Stimulated activated CD8-positive, alpha-beta memory T cell treated with anti-CD3 and anti-CD28 coated beads, Interleukin-7, amount 100 ng/mL, for 48 hours (primary cell): Measurements from ENCODE around the gene FAM53A.

Experiments used
- DNase-seq, 2 donors: peaks; one replicate each; pipeline ENCODE4 v3.0.0-alpha.2; 2020; ENCODE audit warnings: low read depth in 1 of 2; ENCODE audit errors: extremely low read depth in 1 of 2

The FAM53A gene

DNA sequence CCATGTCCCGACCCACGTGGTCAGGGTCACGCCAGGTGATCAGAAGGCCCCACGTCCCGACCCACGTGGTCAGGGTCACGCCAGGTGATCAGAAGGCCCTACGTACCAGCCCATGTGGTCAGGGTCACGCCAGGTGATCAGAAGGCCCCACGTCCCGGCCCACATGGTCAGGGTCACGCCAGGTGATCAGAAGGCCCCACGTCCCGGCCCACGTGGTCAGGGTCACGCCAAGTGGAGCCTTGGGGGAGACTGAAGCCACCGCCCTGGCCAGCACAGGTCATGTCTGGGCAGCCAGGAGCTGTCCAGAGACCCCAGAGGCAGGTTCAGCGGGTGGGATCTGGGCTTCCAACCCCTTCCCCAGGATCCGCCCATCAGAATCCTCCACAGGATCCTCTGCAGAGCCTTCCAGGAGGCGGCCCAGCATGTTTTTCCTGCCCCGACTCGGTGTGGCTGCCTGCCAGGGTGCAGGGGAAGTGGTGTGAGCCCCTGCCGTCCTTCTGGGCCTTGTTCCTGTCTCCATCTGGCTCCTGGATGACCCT is 58.4 kb downstream of the FAM53A start:
- no peak for DNase-seq

DNA sequence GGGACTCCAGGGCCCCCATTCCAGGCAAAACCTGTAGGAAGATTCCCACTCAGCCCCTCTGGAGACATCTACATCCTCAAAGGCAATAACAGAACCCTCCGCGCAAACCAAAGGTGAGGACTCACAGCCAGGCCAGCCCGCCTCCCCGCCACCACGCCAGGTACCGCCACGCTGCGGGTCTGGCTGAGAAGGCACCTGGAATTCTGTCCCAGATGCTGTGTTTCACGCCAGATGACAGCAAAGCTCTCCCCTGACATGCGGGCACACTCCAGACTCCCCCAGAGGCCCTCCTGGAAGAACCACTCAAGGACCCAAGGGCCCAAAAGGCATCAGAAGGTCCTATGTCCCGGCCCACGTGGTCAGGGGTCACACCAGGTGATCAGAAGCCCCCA is 59.6 kb downstream of the FAM53A start:
- DNase-seq, result no peak

DNA sequence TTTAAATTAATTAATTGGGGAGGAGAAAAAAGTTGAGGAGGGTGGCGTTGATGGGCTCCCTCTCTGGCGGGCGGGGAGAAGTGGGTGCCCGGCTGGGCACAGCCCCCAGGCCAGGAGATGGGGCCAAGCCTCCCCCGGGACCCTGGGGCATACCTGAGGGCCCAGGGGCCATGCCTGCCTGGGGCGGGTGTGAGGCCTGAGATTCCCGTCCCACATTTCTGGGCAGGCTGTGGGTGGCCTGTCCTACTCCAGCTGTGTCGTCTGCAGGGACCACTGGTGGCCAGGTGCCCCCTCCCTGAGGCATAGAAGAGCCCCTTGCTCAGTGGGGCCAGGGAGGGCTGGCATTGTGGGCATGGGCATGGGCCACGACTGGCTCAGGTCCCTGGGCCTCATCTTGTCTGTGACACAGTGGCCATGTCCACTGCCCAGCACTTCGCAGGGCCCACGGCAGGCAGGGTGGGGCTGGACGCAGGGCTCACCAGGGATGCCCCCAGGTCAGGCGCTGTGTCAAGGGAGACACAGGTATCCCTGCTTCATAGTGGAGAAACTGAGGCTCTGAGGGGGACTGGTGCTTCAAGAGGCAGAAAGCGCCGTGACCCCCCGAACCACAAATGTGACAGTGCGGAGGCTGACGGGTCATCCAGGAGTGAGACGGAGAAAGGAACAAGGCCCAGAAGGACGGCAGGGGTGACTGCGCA is 60.1 kb downstream of the FAM53A start:
- DNase-seq, result no peak

DNA sequence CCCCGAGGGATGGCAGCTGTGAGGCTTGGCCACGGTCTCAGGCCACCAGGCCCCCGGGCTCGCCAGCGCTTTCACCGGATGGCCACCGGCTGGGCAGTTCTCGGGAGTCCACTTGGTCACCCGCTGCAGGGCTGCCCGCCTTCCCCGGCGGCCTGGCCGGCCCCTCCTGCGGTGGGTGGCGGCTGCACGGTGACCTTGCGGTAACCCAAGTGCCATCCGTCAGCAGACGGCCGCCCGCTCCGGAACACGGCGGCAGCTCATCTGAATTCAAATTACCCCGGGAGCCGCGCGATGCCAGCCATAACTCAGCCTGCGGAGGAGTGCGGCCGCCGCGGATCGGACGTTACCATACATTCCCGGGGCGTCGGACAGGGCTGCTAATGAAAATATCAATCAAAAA is 60.7 kb downstream of the FAM53A start:
- DNase-seq, result no peak

DNA sequence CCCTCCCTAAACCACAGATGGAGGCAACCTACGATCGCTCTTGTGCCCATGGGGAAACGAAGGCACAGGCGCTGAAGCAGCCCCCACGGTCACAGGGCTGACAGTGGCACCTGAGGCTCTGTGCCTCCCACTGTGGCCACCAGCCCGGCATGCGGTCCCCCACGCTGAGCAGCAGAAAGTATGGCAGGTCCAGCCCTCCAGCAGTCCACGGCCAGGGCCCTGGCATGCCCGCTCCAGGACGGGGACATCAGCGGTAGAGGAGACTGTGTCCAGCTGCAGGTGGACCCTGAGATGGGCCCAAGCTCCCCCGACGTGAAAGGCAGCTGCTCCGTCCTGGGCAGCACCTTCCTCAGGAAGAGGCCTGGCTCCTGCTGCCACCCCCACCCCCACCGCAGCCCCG is 61.2 kb downstream of the FAM53A start:
- no peak for DNase-seq

DNA sequence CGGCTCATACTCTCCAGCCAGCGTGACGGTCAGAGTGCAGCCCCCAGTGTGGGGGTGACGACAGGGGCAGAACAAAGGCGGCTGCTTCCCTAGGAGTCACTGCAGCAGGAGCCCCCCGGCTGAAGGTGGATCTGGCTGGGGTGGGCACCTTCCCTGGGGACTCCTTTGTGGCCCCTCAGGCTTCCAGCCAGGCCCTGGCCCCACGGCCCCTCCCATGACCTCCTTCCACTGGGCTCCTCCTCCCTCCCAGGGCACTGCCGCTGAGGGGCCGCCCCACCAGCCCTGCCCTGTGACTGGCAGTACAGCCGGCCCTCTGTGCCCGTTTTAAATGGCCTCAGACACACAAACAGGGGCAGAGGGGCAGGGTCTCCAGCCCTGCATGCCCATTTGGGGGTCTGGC is 61.9 kb downstream of the FAM53A start:
- DNase-seq, result no peak

DNA sequence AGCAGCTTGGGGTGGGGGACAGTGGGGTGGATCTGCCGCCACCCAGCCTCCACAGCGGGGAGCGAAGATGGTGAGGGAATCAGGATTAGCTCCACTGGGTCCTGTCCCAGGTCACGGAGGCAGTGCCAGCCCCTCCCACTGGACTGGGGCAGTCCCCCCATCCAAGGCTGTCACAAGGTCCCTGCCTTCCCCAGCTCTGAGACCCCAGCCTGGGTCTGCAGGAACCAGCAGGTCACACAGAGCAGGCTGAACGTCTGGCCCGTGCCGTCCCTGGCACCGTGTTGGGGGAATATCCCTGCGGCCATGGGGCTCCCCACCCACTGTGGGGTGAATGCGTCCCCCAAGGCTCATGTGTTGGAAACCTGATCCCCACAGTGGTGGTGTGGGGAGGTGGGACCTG is 62.6 kb downstream of the FAM53A start:
- no peak for DNase-seq

DNA sequence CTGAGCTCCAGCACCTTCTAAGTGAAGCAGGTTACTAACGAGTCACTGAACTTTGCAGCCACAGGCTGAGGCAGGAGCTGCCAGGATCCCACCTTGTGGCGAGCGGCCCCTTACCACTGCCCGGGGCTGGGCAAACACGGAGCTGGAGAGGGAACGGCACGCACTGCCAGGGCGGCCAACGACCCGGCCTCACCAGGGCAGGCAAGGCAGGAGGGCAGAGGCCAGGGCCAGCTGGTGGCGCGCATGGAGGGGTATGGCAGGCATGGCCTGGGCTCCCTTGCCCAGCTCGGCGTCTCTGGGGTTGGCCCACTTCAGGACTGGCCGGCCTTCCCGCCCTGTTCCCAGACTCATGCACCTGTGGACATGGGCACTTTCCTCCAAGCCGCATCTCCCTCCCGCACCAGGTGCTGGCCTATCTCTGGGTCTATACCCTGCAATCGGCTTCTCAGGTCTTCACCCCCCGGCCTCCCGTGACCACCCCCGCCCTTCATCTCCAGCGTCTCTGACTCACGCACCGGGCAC is 64.9 kb downstream of the FAM53A start:
- DNase-seq, result no peak

DNA sequence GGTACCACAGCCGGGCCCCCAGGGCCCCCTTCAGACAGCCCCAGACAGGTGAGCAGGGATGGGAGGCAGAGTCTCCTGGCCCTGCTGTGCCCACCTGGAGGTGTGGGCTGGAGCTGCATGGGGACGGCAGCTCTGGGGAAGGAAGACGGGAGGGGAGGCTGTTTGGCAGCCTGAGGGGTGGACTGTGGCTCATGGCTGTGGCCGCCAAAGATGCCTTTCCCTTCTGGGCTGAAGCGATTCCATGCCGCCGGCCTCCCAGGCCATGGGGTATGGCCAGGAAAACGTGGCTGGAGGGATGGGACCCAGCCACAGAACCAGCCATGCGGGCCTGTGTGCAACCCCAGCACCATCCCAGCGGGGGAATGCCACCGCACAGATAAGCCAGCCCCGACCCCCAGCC is 65.7 kb downstream of the FAM53A start:
- DNase-seq, result no peak

DNA sequence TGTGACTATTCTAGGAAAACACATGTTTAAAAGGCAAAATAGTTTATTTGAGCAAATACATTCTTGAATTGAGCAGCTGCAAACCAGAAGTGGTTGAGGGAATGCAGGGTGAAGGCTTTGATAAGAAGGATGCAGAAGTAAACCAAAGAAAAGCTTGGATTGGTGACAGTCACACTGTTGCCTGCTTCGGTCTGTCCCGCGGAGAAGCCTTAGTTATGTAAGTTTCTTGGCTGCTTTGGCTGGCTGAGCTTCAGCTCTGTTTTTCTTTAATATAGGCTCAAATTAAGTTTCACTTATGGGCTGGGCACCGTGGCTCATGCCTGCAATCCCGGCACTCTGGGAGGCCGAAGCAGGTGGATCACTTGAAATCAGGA is 67.6 kb downstream of the FAM53A start:
- no peak for DNase-seq

DNA sequence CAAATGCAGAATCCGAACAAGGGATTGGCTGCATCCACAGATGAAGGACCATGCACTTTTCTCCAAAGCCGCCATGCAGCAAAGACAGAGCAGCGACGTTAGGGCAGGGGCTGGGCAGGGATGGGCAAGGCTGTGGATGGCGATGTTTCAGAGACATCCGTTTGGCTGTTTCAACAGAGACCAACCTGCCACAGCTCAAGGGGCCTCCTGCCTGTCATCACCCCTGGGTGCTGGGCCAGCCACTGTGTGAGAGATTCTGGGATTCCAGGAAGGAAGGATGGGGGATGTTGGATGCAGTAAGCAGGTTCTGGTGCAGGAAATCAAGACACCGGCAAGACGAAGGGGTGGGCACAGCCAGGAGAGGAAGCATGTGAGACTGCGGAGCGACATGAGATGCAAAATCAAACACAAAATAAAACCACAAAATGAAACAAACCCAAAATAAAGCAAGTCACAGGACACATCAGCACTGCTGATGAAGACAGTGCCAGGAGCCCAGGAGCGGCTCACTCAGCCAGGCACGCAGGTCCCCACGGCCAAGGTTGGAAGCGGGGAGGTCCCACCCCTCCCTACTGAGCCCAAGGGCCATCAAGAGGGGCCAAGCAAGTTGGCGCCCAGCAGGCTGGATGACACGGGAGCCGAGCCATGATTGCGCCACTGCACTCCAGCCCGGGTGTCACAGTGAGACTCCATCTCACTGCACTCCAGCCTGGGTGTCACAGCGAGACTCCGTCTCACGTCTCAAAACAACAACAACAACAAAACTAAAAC is 68.1 kb downstream of the FAM53A start:
- DNase-seq, result no peak

DNA sequence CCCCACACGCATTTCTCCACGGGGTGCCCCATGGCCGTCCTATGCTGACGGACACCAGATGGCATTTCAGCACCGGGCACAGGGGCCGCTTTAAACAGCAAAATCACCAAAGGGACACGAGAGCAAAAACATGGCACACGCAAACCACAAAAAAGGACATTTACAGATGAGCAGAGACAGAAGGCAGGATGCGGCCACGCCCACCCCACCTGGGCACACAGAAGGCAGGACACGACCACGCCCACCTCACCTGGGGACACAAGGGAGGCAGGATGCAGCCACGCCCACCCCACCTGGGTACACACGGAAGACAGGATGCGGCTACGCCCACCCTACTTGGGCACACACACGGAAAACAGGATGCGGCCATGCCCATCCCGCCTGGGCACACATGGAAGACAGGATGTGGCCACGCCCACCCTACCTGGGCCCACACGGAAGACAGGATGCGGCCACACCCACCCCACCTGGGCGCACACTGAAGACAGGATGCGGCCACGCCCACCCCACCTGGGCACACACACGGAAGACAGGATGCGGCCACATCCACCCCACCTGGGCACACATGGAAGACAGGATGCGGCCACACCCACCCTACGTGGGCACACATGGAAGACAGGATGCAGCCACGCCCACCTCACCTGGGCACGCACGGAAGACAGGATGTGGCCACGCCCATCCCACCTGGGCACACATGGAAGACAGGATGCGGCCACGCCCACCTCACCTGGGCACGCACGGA is 69.1 kb downstream of the FAM53A start:
- DNase-seq, result no peak

DNA sequence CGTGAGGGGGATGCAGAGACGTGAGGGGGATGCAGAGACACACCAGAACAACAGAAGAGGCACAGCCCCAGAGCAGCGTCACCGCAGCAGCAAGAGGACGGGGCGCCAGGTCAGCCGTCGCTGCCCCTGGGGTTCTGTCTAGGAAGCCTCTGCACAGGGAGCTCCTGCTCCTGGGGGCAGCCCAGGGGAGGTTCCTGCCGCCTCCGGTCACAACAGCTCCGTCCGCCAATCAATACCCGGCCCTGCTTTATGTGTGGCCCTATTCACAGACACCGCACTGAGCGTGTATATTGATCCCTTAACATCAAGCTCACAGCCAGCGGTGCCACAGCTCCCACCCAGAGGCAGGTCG is 69.6 kb downstream of the FAM53A start:
- no peak for DNase-seq

DNA sequence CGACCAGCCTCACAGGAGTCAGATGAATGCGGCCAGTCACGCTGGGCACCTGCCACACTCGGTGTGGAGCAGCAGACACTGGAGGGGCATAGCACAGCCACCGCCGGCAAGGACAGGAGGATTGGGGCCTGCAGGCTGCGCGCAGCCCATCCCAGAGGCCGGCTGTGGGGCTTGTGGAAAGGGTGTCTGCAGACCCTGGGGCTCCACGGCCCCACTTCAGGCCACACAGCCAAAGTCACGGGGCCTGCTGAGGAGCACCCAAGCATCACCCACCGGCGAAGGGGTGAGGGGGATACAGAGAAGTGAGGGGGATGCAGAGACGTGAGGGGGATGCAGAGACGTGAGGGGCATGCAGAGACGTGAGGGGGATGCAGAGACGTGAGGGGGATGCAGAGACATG is 70.1 kb downstream of the FAM53A start:
- DNase-seq, result no peak

DNA sequence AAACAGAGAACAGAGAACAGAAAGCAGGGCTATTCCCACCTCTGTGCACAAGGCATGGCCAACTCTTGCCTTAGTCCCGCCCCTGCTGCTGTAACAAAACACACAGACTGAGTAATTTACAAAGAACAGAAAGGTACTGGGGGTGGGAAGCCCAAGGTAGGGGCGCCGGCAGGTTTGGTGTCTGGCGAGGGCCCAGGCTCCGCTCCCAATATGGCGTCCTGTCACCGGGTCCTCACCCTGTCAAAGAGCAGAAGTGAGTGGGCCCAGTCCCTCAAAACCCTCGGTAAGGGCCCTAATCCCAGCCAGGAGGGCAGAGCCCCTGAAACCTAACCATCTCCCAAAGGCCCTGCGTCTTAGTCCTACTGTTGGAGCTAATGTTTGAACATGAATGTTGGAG is 71.0 kb downstream of the FAM53A start:
- DNase-seq, result no peak

DNA sequence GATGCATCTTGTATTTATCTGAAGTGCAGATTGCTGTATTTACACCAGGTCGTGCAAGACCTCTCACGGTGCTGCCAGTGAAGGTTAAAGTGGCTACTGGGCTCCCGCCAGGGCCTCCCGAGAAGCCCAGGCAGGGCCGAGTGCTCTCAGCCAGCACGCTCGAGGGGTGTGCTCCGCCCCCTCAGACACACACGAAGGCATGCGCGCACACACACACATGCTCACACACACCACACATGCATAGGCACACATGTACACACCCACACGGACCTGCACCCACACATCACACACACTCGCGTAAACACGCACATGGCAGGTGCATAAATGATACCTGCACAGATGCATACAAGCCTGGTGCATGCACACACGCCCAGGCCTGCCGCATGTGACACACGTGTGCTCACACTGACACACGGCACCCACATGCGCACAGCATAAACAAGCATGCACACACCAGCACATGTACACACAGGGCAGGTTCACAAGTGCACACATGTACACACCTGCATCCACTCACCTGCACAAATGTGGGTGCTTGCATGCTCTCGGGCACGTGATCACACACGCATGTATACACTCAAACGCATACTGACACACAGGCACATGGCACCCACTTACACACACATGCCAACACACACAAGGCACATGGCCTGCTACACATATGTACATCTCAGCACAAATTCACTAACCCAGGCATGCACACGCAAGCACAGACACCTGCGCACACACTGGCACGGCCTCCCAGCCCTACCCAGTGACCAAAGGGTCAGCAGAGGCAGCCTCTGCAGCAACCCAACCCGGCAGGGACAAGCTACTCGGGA is 71.6 kb downstream of the FAM53A start:
- no peak for DNase-seq

DNA sequence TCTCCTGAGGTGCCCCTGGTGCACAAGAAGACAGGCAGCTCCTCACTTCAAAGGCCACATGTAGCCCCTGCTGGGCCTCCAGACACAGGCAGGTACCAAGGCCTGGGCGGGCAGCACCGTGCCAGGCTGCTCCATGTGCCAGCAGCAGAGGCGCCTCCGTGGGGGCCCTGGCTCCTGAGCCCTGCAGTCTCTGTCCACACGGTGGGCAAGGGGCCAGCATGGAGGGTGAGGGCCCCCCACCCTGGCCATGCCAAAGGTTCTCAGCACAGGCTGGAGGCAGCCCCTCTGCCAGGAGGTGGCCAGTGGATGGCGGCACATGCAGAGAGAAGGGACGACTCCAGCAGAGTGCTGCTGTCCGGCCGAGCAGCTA is 72.6 kb downstream of the FAM53A start:
- no peak for DNase-seq

DNA sequence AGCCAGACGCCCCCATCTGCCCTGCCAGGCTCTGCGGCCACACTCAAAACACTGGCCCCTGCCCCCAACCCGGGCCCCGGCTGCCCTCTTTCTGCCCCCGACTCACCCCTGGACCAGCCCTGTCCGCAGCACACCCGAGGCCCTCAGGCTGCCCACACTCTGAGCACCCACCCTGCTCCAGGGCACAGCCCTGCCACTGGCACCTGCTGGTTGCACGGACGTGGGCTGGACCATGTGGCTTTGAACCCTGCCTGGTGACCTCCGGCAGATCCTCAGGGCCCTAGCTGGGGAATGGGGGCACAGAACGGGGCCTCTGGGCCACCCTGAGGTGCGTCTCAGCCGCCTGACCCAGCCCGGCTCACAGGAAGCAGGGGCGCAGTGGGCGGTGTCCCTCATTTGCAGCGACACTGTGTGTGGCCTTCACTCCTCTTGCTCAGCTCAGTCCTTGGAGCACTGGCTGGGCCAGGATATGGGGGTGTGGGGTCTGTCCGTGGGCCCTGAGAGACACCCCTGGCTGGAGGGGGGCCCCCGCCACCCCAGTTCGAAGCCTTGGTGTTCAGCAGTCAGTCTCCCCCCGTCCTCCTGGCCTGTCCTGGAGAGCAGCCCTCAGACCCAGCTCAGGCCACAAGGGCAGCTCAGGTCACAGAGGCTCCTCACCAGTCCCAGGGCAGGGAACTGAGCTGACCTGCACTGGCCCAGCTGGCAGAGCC is 73.2 kb downstream of the FAM53A start:
- no peak for DNase-seq

DNA sequence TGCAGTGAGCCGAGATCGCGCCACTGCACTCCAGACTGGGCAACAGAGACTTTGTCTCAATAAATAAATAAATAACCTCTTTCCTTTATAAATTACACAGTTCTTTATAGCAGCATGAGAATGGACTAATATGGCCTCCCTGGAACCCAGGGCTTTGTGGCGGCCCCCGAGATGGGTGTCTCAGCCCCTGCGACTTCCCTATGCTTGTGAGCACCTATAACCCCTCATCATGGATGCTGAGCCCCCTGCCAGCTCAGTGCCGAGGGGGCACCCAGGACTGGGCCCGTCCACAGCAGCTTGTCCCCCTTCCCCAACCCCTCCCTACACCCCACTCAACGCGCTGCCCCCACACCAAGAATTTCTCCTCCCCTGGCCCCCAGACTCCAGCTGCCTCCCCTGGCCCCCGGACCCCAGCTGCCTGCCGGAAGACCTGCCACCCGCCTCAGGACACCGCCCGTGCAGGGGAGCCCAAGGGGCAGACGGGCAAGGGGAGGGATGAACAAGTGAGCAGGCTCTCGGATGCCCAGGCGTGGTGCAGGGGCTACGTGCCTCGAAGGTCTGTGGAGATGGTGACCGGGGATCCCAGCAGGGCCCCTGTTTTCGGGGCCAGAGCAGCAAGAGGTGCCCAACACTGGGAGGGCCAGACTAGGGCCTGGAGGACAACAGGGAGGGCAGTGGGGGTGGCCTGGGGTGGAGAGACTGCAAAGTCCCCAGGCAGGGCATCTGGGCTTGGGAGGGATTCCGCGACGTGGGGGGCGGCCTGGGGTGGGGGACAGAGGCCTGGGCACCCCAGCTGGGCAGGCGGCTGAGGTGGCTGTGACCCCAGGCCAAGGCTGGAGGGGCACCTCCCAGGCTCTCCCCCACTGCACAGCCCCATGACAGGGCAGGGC is 74.0 kb downstream of the FAM53A start:
- DNase-seq, result no peak
